PFSK-1 (cell line): Measurements from ENCODE around the gene TCF25.

Experiments
- POLR2AphosphoS5 ChIP-seq: IDR thresholded peaks from 2 replicates; pipeline ENCODE4 v1.6.1; 2012; ENCODE audit warnings: low read depth, mild to moderate bottlenecking, control low read depth, low read length, moderate library complexity
- TAF1 ChIP-seq: IDR thresholded peaks from 2 replicates; pipeline ENCODE4 v1.6.1; 2012; ENCODE audit warnings: low read length, control low read depth, borderline replicate concordance; ENCODE audit not compliant: insufficient read depth

DNA sequence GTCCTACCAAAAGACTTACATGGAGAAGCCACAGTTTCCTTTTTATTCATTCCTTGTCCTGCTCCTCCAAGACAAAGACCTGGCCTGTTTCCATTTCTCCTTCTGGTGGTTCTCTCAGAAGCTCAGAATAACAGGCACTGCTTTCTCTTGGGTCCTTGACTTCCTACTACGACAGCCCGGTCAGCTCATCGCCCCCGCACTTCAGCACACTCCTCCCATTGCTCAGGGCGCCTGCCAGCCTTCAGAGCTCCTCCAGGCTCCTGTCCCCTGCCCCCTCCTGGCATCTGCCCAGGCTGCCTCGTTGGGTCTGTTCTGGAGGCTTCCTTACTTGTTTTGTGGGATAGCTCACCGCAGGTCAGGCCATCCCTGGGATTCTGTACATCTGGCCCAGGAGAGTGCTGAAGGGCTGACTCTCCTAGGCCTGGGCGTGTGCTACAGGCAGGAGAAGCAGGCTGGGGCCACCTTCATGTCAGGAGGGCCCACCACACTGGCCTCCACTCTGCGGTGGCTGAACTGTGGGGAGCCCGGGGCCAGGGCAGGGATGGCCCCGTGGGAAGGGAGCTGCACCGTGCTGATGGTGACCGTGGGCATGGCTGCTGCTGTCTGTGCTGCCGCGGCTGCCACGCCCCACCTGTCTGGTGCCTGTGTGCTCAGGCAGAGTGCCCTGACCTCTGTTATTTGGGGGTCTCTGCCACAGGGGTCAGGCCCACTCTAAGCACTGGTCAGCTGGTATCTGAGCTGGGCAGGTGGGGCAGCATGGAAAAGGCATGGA lies 17.7 kb downstream of the TCF25 start:
- TF ChIP-seq POLR2AphosphoS5 (no peak), TAF1 (no peak)
